HG02870 (cell line): Measurements from ENCODE around the gene GPC3.
"Not testable (repeated sequence)": the region's sequence is repeated elsewhere in the genome, so short reads cannot be mapped to it uniquely, and the experiment has no call there.

Experiments
- ATAC-seq: cut with Tn5 transposase; IDR thresholded peaks from one replicate; pipeline ENCODE4 v1.9.1; 2021; ENCODE audit warnings: mild to moderate bottlenecking, moderate library complexity; ENCODE audit not compliant: unreplicated experiment

Gene GPC3

GRCh38 chrX:133985164-133985966 lies at the start of gene GPC3:
TSS of gene GPC3 (minus strand) at chrX:133985594.
- ATAC-seq, result no peak

DNA sequence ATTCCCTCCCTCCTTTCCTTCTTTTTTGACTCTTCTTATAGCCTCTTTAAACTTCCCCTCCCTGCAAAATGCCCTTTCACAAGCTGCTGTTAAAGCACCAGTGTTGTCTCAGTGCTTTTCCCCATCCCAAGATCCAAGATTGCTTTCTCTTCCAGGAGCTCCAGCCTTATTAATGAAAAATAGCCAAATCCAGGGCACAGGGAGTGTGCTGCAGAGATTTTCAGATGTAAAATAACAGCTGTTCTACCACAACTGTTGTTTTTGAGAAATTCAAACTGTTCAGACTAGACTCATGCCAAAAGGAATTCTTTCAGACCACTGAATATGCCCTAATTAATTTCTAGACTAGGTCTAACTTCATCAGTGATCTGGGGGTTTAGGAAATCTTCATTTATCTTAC lies 47.0 kb upstream of the GPC3 start:
- no peak for ATAC-seq

DNA sequence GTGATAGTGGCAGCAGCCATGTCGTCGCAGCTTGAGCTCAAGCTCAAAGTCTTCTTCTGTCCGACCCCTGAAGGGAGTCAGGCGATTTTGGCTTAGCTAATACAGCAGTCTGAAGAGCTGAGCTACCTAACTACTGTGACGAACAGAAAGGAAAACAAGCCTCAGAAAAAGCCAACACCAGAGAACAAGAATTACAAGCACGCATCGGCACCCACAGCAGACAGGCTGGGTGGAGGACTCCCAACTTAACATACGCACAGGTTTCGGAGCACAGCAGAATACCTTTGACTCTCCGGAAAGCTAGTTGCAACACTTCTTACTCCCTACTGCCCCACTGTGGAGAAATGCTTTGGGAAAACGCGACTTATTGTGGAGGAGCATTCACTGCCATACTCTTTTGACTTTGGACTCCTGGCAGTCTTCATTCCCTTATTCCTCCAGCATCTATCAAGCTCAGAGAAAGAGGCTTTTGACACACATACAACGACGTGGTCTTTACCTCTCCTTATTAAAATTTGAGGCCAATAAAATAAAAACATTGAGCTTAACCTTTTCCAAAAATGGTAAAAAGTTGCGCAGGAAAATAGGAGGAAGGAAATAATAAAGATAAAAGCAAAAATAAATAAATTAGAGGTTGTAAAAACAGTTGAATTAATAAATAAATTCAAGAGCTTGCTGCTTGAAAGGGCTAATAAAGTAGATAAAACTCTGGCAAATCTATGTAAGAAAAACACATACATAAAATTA lies 41.3 kb upstream of the GPC3 start:
- ATAC-seq, result no peak

DNA sequence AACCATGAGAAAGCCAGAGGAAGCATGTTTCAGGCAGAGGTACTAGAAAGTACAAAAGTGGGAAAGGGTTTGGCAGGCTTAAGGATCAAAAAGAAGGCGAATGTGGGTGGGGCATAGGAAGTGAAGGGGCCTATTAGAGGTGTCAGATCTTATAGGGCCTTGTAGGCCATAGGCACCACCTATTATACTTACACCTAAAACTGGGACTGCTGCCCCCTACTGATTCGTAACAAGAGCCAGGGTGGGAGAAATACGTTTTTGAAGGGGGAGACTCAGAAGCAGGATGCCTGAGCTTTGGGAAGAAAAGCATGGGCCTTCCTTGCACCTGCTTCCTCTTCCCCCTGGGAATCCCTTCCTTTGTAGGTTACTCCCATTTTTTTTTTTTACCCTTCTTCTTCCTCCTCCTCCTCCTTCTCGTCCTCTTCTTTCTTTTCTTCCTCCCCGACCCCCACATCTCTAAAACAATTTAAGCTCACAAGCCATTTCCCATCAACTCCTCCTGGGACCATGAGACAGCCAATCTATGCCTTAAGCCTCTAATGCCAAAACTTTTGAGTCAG lies 40.7 kb upstream of the GPC3 start:
- ATAC-seq, result no peak

GRCh38 chrX:134024686-134025377 lies 39.4 kb upstream of the GPC3 start:
- no peak for ATAC-seq

- ATAC-seq, result no peak
Observed at GRCh38 chrX:134023851-134024281, 38.5 kb upstream of the GPC3 start.

GRCh38 chrX:134020910-134021309 lies 35.5 kb upstream of the GPC3 start:
- no peak for ATAC-seq

DNA sequence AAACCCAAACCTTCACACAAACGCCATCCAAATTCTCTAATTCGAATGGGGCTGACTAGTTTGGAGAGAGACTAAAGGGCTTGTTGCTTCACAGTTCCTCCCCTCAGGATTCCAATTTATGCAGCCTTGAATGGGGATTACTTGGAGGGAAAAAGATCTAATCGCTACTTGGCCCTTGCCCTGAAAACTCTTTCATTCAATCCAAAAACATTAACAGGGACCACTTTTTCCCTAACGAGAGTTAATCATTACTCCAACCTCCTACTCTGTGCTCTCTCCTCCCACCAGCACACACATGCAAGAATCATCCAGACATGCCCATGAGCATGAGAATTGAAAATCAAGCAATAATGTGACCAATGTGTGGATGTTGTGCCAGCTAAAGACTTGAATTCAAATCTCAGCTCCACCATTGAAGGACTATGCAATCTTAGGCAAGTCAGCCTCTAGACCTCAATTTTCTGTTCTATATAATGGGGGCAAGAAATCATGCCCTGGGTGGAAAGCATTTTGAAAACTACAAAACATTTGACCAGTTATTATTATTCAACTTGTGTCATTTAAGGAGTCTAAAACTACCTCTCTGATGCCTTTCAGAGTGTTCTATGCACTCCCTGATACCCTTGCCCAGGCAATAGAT lies 34.3 kb upstream of the GPC3 start:
- ATAC-seq, result no peak

DNA sequence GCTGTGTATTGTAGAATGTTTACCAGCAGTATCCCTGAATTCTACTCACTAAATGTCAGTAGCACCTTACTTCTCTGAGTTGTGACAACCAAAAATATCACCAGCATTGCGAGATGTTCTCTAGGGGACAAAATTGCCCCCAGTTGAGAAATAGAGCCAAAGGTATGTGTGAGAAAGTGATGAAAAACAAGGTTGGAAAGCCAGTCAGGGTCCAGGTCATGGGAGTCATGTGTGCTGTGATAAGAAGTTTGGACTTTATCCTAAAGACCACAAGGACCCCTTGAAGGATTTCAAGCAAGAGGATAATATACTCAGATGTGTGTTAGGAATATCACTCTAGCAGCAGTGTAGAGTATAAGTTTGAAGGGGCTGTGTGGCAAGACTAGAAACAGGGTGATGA lies 30.9 kb upstream of the GPC3 start:
- not testable (repeated sequence) for ATAC-seq

DNA sequence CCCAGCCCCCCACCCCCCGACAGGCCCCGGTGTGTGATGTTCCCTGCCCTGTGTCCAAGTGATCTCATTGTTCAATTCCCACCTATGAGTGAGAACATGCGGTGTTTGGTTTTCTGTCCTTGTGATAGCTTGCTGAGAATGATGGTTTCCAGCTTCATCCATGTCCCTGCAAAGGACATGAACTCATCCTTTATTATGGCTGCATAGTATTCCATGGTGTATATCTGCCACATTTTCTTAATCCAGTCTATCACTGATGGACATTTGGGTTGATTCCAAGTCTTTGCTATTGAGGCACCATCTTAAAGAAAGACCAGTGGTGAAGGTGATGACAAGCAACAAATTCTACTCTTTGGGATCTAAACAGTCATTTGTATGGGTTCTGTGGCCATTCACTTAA lies 30.1 kb upstream of the GPC3 start:
- not testable (repeated sequence) for ATAC-seq

- ATAC-seq, result no peak
Observed at GRCh38 chrX:134013524-134013923, 28.1 kb upstream of the GPC3 start.

DNA sequence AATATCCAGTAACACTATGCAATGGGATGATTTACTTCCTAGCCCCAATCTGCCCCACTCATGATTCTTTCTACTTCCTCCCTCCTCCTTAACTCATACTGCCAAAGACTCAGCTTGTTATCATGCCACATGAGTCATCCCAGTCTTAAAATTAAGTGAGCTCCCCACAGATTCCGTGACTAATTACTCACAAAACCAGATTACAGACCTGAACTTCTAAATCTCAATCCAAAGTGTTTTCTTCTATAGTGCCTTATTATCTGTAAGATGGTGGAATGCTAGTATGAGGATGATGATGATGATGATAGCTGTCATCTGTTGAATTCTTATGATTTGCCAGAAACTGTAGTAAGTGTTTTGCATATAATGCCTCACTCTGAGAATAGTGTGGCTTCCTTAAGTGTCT lies 27.7 kb upstream of the GPC3 start:
- no peak for ATAC-seq

GRCh38 chrX:134010690-134011089 lies 25.3 kb upstream of the GPC3 start:
- no peak for ATAC-seq

DNA sequence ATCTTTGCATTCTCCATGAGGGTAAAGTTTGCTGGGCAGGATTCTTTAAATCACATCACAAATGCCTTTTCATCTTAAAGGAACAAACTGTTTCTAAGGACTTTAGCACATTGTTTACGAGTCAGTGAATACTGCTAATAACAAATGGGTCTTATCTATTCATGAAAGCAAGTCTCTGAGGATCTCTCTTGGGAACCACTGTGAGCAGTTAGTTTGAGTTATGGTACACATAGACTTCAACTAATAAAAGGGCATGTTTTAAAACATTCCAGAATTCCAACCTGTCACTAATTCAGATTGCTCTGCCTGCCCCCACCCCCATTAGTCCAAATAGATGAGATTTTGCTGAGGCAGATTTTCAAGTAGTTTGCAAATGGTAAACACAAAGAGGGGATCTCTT lies 22.3 kb upstream of the GPC3 start:
- ATAC-seq, result no peak

- no peak for ATAC-seq
Observed at GRCh38 chrX:134006484-134007161, 21.2 kb upstream of the GPC3 start.

- ATAC-seq, result no peak
Observed at GRCh38 chrX:134004084-134004483, 18.7 kb upstream of the GPC3 start.

DNA sequence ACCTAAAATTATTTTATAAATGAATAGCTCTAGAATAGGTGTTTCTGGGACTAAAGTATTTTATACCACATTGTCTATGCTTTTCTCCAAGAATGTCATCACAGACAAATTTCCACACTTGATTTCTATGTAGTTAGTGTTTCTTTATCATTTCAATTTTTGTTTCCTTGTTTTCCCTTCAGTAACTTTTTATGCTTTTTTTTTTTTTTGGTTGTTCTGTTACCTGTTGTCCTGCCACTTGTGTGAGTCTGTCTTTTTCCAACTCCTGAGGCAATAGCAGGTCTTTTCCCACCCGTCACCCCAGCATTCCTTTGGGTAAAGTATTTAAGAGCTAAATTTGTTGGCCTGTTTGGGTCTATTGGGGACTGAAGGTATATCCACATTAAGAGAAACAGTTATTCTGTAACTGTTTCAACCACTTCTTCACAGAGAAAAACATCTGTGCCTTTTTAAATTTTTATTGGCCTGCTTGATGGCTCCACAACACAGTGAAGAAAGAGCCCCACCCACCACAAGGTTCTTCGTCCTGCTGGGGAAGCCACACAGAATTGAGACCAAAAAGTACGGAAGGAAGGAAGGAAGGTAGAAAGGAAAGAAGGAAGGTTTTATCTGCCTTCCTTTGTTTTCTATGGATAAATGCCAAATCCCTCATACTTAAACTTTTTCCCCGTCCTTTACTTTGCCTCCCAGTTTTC lies 17.7 kb upstream of the GPC3 start:
- no peak for ATAC-seq

DNA sequence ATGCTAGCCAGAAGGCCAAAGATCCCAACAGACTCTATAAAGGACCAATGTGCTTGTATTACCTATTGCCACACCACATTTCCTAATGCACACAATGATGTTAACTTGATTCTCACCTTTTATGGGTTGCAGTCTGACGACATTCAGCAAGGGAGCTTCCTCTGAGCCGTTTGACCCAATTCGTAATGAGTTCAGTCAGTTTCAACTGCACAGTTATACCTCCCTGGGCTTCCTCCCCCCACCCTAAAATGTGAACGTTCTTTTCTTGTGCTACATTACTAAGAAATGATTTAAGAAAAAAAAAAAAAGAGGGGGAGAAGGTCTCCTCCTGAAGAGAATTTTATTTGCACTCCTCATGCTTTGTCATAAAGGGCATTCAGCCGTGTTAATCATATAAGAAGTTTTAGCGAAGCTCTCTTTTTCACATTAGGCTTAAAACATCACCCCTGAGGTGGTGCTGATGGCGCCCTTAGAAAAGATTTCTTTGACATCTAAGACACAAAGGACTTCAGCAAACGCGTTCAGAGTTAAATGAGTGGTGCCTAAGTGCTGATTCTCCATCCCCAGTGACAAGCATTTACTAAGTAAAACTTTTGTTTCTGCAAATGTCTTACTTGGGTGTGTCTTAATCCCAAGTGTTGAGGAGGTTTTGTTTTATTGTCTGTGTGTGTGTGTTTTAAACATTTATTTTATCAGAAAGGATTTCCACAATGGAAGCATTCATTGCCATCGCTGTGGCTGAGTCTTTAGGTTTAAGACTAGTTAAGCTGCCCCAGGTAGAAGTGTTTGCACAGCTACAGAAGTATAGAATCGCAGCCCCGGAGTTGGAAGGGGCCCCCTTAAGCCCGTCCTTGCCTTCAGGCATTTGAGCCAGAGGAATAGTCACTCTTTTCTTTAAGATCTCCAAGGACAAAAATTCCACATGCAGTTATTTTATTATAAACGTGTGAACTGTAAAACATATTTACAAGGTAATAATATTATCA lies 15.2 kb upstream of the GPC3 start:
- no peak for ATAC-seq
